Activated B cell treated with CpG ODN at 0.5 μM for 24 hours (primary cell): ENCODE measurements around the gene TM7SF3. TPM values are rescaled to one million over a fixed set of nuclear protein-coding genes. Genes with fewer than 3 reads are reported as not detected.

Experiments
- ATAC-seq: fragments of 200-7000 bp; cut with Tn5 transposase; one replicate; pipeline ENCODE4 v1.10.0; 2021; ENCODE audit warnings: low read depth, mild to moderate bottlenecking, moderate library complexity
- CTCF ChIA-PET: fragments of 350-600 bp; sonication (Branson Sonifier 250); formaldehyde crosslinking; loops from one replicate; lab custom pipeline; 2021; ENCODE audit warnings: antibody characterized with exemption; lab: Charles Lee
- POLR2A ChIA-PET: fragments of 350-600 bp; sonication (Branson Sonifier 250); formaldehyde crosslinking; loops from one replicate; lab custom pipeline; 2021; ENCODE audit warnings: antibody characterized with exemption; lab: Charles Lee
- DNase-seq: peaks from one replicate; pipeline ENCODE4 v3.0.0; 2022
- H3K27ac Mint-ChIP-seq: one replicate; pipeline ENCODE4 v1.8.0; 2020; ENCODE audit warnings: mixed read lengths
- H3K27me3 Mint-ChIP-seq: one replicate; pipeline ENCODE4 v1.8.0; 2021; ENCODE audit warnings: mixed read lengths
- H3K36me3 Mint-ChIP-seq: one replicate; pipeline ENCODE4 v1.8.0; 2021; ENCODE audit warnings: low read depth, mixed read lengths
- H3K4me1 Mint-ChIP-seq: one replicate; pipeline ENCODE4 v1.8.0; 2021; ENCODE audit warnings: mixed read lengths
- H3K4me3 Mint-ChIP-seq: one replicate; pipeline ENCODE4 v1.8.0; 2020; ENCODE audit warnings: mild to moderate bottlenecking, mixed read lengths
- H3K9me3 Mint-ChIP-seq: one replicate; pipeline ENCODE4 v1.8.0; 2020; ENCODE audit warnings: mixed read lengths
- intact Hi-C: fragments of 100-400 bp; cut with micrococcal nuclease; formaldehyde crosslinking; loops from one replicate; pipeline ENCODE4 v1.15.1; 2024
- total RNA-seq: library from RNA; stranded (reverse); gene quantifications from 2 replicates; pipeline ENCODE4 v1.2.3, GENCODE V29; 2022
- TF ChIP-seq, protein P1 (sequence below): fragments of 200-600 bp; IDR thresholded peaks from one replicate; pipeline ENCODE4 v1.8.0; 2022; ENCODE audit warnings: antibody characterized with exemption, mild to moderate bottlenecking

TM7SF3 gene
- total RNA-seq, 1 donor from 2014 or later: 30.5 TPM

DNA sequence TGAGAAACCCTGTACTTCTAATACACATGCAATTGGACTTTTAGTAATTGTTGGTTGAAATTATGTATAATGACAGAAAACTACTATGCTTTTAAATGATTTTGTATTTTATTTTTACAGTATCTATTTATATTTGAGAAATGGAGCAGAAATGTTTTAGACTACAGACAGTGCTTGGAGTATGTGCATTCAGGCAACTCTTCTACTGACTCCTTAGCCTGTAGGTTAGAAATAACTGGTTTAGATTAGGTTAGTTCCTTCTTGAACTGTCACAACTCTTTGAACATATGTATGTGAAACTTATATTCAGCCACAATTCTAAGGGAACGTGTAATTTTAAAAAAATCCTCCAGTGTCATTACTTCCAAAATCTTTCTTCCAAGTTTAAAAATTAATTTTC is 74.2 kb downstream of the TM7SF3 start:
- H3K27me3 Mint-ChIP-seq: no peaks in the 10 kb centered on the region
- H3K27ac Mint-ChIP-seq: peak overlapping the region; percentile 31
- intact Hi-C loops: loop anchor here (2.0 to 10.0 kb wide), 6 partner anchors 93 to 783 kb away; partner anchors contain the start of gene STK38L
- DNase-seq (no peak), ATAC-seq (no peak)
- POLR2A ChIA-PET: interaction anchor here (1.4 kb wide), 1 partner anchor 83 kb away, joined by 5 read pairs; the partner anchor contains the start of gene MED21
- H3K9me3 Mint-ChIP-seq: peaks cover 2% of the 10 kb centered on the region
- peaks cover 76% of the 10 kb centered on the region for H3K4me1 Mint-ChIP-seq
- peak overlapping the region; percentile 99 for H3K4me3 Mint-ChIP-seq
- TF ChIP-seq, protein P1, sequence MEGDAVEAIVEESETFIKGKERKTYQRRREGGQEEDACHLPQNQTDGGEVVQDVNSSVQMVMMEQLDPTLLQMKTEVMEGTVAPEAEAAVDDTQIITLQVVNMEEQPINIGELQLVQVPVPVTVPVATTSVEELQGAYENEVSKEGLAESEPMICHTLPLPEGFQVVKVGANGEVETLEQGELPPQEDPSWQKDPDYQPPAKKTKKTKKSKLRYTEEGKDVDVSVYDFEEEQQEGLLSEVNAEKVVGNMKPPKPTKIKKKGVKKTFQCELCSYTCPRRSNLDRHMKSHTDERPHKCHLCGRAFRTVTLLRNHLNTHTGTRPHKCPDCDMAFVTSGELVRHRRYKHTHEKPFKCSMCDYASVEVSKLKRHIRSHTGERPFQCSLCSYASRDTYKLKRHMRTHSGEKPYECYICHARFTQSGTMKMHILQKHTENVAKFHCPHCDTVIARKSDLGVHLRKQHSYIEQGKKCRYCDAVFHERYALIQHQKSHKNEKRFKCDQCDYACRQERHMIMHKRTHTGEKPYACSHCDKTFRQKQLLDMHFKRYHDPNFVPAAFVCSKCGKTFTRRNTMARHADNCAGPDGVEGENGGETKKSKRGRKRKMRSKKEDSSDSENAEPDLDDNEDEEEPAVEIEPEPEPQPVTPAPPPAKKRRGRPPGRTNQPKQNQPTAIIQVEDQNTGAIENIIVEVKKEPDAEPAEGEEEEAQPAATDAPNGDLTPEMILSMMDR: no peak
- CTCF ChIA-PET: no interaction called here
- H3K36me3 Mint-ChIP-seq: peaks cover 25% of the 10 kb centered on the region

DNA sequence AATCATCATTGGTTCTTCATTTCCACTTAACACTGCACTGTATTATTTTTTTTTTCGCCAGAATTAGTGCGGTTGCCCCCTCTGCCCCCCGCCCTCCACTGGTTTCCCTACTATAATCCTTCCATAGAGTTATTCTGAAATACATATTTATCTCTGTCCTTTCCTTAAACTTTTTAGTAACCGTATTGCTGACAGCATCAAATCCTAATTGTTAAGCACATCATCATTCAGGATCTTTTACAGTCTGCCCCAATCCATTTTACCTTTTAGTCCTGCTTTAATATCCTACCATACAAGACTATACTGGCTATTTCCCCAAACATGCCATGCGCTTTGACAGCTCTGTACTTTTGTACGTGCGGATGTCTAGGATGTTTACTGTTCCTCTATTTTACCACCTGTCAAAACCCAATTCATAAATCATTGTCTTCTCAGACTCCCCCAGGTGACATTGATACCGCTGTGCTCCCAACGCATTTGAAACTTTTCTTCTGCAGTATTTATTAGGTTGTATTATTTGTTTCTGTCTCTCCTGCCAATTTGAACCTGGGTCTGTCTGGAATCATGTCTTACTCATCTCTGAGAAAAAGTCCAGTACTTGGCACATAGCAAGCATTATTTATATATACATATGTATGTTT is 74.9 kb downstream of the TM7SF3 start:
- ATAC-seq: no peak
- peaks cover 30% of the 10 kb centered on the region for H3K36me3 Mint-ChIP-seq
- H3K27ac Mint-ChIP-seq: peak overlapping the region; percentile 99
- no peak for DNase-seq
- H3K27me3 Mint-ChIP-seq: no peaks in the 10 kb centered on the region
- TF ChIP-seq, protein P1: no peak
- ChIA-PET POLR2A (interaction anchor here (0.6 to 1.4 kb wide), 4 partner anchors 10 to 107 kb away, joined by 3 to 5 read pairs (median 4); partner anchors contain the start of gene MED21), CTCF (no interaction called here)
- H3K4me1 Mint-ChIP-seq: peaks cover 80% of the 10 kb centered on the region
- no peaks in the 10 kb centered on the region for H3K9me3 Mint-ChIP-seq
- intact Hi-C loops: loop anchor here (2.0 to 10.0 kb wide), 6 partner anchors 92 to 783 kb away; partner anchors contain the start of gene STK38L
- peak overlapping the region; percentile 99 for H3K4me3 Mint-ChIP-seq

DNA sequence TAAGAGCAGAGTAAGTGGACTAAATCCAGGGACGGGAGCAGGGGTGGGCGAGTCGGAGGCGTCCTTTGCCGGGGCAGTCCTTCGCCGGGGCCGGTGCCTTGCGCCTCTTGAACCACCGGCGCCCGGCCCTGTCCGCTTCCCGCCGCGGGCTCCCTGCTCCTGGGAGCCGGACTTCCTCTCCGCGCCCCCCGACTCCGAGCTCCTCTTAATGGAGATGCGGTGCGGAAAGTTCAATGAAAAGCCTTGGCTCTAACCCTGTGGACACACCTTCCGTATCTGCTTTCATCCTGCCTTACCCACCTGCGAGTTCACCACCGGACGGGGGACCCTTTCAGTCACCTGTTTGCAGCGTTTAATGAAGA is 75.5 kb downstream of the TM7SF3 start:
- peaks cover 75% of the 10 kb centered on the region for H3K4me1 Mint-ChIP-seq
- peak overlapping the region; percentile 99 for H3K27ac Mint-ChIP-seq
- no peak for DNase-seq
- H3K27me3 Mint-ChIP-seq: no peaks in the 10 kb centered on the region
- peak overlapping the region; percentile 99 for H3K4me3 Mint-ChIP-seq
- peaks cover 27% of the 10 kb centered on the region for H3K36me3 Mint-ChIP-seq
- TF ChIP-seq, protein P1: no peak
- POLR2A ChIA-PET: interaction anchor here (0.6 to 1.4 kb wide), 5 partner anchors 11 to 106 kb away, joined by 3 to 5 read pairs (median 4); partner anchors contain the start of genes MED21 and TM7SF3
- peak; percentile 5 for ATAC-seq
- CTCF ChIA-PET: no interaction called here
- no peaks in the 10 kb centered on the region for H3K9me3 Mint-ChIP-seq
- intact Hi-C loops: loop anchor here (1.0 to 10.0 kb wide), 12 partner anchors 34 to 1743 kb away; partner anchors contain the start of genes DNAI7, ETFRF1, ITPR2 and MRPS35

DNA sequence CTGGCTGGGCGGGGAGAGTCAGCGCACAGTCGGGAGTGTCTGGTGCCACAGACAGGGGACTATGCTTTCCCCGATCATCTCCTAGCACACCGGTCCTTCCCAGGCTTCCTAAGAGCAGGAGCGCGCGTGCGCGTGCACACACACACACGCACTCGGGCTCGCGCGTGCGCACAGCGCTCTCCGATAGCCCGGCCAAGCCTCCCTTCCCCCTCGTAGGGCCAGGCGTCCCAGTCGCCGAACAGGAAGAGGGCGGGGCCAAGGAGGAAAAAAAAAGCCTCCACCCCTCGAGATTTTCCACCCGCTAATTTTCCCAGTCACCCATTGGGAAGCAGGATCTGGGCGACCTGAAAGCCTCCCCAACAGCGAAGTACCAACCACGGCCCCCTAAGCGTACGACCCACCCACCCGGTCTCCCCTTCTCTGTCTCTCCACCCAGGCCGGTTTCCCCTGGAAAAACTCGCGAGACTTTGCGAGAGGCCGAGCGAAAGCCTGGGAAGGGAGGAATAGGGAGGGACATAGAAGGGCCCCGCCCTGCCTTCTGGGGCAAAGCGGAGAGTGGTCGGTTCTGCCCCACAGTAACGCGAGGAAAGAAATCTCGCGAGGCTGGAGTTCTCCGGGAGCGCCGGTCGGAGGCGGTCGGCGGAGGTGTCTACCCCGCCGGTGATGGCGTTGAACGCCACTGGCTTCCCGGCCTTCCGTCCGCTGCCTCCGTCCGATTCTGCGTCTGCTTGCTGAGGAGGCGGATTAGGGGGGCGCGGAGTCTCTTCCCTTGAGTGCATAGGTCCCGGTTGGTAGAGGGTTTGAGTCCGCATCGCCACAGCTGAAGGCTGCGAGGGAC is 76.1 kb downstream of the TM7SF3 start, which contains the start of the genes FGFR1OP2 and INTS13:
FGFR1OP2 (plus strand) TSS at position 608 of the 838 bp plus-strand sequence. CDS start 15,689 bp downstream, outside the sequence.
INTS13 (minus strand) TSS at position 119 of the 838 bp plus-strand sequence. CDS start 1,178 bp downstream, outside the sequence.
- peaks cover 28% of the 10 kb centered on the region for H3K36me3 Mint-ChIP-seq
- ChIA-PET CTCF (no interaction called here), POLR2A (interaction anchor here (0.5 to 1.4 kb wide), 6 partner anchors 75 to 192 kb away, joined by 3 to 5 read pairs (median 4); partner anchors contain the start of genes MED21 and TM7SF3)
- H3K4me3 Mint-ChIP-seq: peak within 1 kb of the TSS; percentile 99
- H3K9me3 Mint-ChIP-seq: no peaks in the 10 kb centered on the region
- H3K4me1 Mint-ChIP-seq: peaks cover 73% of the 10 kb centered on the region
- H3K27ac Mint-ChIP-seq: peak within 1 kb of the TSS; percentile 99
- DNase-seq (peak; percentile 89), ATAC-seq (peak; percentile 92)
- no peaks in the 10 kb centered on the region for H3K27me3 Mint-ChIP-seq
- intact Hi-C loops: loop anchor here (1.0 to 10.0 kb wide), 12 partner anchors 34 to 1743 kb away; partner anchors contain the start of genes DNAI7, ETFRF1, ITPR2 and MRPS35
- TF ChIP-seq, protein P1: no peak
